Nephron (organoid): ENCODE data around the gene HSPG2.

Experiments used
- H3K27ac Mint-ChIP-seq, 3 experiments: 2 replicates each; pipeline ENCODE4 v1.8.0; 2020; ENCODE audit warnings: mixed read lengths in 3 of 3, mild to moderate bottlenecking in 2 of 3, moderate library complexity in 1 of 3
- H3K27me3 Mint-ChIP-seq: 2 replicates; pipeline ENCODE4 v1.8.0; 2021; ENCODE audit warnings: low read depth, mild to moderate bottlenecking, moderate library complexity, mixed read lengths
- H3K36me3 Mint-ChIP-seq: 2 replicates; pipeline ENCODE4 v1.8.0; 2020; ENCODE audit warnings: low read depth, mixed read lengths
- H3K4me1 Mint-ChIP-seq: 2 replicates; pipeline ENCODE4 v1.8.0; 2020; ENCODE audit warnings: mixed read lengths
- H3K4me3 Mint-ChIP-seq, 3 experiments: 2 replicates each; pipeline ENCODE4 v1.8.0; 2020; ENCODE audit warnings: mild to moderate bottlenecking in 3 of 3, mixed read lengths in 3 of 3, moderate library complexity in 2 of 3
- H3K9me3 Mint-ChIP-seq: 2 replicates; pipeline ENCODE4 v1.8.0; 2020; ENCODE audit warnings: mixed read lengths
- TF ChIP-seq, protein P1 (sequence below), 3 experiments: fragments of 200-600 bp; sonication (generic); IDR thresholded peaks; one replicate each; pipeline ENCODE4 v1.5.0; 2021; ENCODE audit warnings: antibody characterized with exemption in 3 of 3; ENCODE audit not compliant: unreplicated experiment in 3 of 3

Gene HSPG2

DNA sequence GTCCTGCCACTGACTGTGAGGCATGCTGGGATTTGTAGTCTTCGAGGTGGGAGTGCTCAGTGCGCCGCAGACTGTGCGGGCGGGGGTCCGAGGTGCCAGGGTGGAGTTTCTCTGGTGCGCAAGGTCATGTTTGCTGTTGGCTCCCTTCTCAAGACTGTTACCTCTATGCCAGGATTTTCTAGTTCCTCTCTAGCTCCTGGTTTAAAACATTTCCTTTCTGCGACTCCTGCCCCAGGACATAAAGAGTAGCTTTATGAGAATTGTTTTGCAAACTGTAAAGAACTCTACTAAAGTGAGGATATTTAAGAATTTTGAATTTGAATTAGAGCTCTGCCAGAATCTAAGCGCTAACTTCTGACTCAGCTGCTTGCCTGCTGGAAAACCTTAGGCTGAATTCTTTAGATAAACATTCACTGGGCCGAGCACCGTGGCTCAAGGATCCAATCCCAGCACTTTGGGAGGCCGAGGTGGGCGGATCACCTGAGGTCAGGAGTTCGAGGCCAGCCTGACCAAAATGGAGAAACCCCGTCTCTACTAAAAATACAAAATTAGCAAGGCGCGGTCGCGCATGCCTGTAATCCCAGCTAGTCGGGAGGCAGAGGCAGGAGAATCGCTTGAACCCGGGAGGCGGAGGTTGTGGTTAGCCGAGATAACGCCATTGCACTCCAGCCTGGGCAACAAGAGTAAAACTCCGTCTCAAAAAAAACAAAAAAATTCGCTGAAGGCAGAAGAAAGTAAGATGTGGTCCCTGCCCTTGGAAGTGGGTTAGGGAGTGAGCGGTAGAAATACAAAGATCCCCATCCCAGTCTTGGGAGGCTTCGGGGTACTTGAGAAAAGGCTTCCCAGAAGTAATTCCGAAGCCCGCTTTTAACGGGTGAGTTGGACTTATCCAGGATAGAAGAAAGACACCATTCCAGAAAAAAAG, 153.2 kb downstream of the HSPG2 start:
- TF ChIP-seq, protein P1, sequence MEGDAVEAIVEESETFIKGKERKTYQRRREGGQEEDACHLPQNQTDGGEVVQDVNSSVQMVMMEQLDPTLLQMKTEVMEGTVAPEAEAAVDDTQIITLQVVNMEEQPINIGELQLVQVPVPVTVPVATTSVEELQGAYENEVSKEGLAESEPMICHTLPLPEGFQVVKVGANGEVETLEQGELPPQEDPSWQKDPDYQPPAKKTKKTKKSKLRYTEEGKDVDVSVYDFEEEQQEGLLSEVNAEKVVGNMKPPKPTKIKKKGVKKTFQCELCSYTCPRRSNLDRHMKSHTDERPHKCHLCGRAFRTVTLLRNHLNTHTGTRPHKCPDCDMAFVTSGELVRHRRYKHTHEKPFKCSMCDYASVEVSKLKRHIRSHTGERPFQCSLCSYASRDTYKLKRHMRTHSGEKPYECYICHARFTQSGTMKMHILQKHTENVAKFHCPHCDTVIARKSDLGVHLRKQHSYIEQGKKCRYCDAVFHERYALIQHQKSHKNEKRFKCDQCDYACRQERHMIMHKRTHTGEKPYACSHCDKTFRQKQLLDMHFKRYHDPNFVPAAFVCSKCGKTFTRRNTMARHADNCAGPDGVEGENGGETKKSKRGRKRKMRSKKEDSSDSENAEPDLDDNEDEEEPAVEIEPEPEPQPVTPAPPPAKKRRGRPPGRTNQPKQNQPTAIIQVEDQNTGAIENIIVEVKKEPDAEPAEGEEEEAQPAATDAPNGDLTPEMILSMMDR (IDR thresholded peaks at IDR 0.05; ENCODE audit: unreplicated experiment in 3 of 3), result no peak
- peak overlapping the region; percentile 89 to 99 (median 96) for H3K4me3 Mint-ChIP-seq
- H3K4me1 Mint-ChIP-seq, result peaks cover 16% of the 10 kb centered on the region
- no peaks in the 10 kb centered on the region for H3K9me3 Mint-ChIP-seq
- H3K36me3 Mint-ChIP-seq, result peaks cover 7% of the 10 kb centered on the region
- peak overlapping the region; percentile 100 for H3K27ac Mint-ChIP-seq
- peaks cover 5% of the 10 kb centered on the region for H3K27me3 Mint-ChIP-seq

DNA sequence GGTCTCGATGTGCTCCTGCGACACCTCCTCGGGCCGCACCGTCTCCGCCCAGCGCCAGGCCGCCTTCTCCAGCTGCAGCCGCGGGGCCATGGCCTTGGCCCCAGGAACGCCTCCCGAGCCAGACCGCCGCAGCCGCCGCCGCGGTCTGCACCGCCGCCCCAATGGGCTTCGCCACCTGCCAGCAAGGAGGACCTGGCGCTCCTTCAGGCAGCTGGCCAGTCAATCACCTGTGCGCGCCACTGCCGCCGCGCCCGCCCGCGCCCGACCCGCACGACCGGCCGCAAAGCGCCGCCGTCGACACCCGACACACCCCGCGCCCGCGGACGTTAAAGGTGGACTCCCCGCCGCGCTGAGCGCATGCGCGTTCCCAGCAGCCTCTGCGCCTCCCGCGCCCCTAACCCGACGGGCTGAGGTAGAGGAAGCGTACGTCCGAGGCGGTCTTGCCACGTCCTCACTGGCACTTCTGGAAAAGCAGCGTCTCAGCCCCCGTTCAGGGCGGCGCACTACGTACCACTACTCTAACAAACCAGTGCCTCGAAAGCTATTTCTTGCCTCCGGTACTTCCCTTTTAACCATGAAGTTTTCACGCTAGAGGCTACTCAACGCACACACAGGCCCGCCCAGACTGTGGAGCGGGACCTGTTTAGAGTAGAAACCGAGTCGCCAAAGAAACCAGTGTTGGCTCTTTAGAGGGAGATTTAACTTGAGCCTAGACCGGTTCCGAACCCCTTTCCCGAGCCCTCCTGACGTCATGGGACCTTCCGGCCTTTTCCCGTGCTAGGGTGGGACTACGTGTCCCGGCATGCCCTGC, 154.0 kb downstream of the HSPG2 start, which contains the start of gene USP48:
Gene USP48 (minus strand): TSS at position 282 of the 811 bp plus-strand sequence. CDS start 192 bp downstream, at position 90.
- Mint-ChIP-seq H3K27ac (peak within 1 kb of the TSS; percentile 100), H3K9me3 (peaks cover 3% of the 10 kb centered on the region), H3K27me3 (no peaks in the 10 kb centered on the region), H3K36me3 (peaks cover 7% of the 10 kb centered on the region), H3K4me1 (peaks cover 16% of the 10 kb centered on the region), H3K4me3 (peak within 1 kb of the TSS; percentile 89 to 99 (median 96))
- TF ChIP-seq, protein P1 (IDR thresholded peaks at IDR 0.05; ENCODE audit: unreplicated experiment in 3 of 3), result no peak

DNA sequence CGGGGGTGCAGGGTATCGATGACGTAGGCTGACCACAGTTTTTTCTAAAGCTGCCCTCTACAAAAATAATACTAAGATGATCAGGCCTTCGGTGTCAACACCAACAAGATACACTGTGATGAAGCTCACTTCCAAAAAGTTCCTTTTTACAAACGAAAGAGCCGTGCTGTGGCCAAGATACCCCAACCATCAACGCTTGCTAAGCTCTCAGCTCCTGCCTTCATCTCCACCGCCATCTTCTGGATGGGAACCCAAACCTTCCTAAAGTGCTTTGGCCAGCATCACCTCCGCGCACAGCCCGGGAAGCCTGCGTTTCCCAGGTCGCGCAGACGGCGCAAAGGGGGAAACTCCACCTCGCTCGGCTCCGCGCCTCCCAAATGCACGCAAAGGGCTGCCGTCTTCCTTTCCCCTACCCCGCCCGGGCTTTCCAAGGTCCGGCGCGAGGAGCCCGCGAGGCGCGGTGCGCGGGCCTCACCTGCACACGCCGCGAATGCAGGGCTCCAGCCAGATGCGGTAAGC, 154.7 kb downstream of the HSPG2 start:
- Mint-ChIP-seq H3K27me3 (no peaks in the 10 kb centered on the region), H3K27ac (peak overlapping the region; percentile 95 to 100 (median 100)), H3K4me1 (peaks cover 16% of the 10 kb centered on the region), H3K36me3 (peaks cover 8% of the 10 kb centered on the region), H3K4me3 (peak overlapping the region; percentile 89 to 99 (median 96)), H3K9me3 (peaks cover 6% of the 10 kb centered on the region)
- TF ChIP-seq, protein P1 (IDR thresholded peaks at IDR 0.05; ENCODE audit: unreplicated experiment in 3 of 3), result no peak

DNA sequence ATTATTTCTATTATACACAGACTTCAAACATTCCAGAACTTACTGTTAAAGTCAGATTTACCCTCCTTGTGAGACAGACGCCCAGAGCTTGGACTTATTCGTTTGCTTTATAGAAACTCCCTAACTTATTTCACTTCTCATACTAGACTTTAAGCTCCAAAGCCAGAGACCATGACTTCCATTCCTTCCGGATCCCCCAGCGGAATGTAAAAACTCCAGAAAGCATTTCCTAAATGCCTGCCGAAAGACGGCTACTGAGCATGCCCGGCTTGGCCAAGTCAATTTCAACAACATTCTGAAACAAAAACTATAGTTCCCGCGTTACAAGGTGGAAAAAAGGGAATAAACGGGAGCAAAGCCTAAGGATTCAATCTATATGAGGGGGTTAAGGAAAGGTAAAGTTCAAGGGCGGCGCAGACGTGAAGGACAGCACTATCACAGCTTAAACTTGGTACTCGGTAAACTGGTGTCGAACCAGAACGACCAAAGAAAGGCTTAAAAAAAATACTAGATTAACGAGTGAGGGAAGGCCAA, 155.2 kb downstream of the HSPG2 start:
- H3K4me3 Mint-ChIP-seq, result peak overlapping the region; percentile 89 to 99 (median 96)
- H3K27ac Mint-ChIP-seq, result peak overlapping the region; percentile 95 to 100 (median 100)
- peaks cover 8% of the 10 kb centered on the region for H3K9me3 Mint-ChIP-seq
- TF ChIP-seq, protein P1 (IDR thresholded peaks at IDR 0.05; ENCODE audit: unreplicated experiment in 3 of 3), result no peak
- H3K4me1 Mint-ChIP-seq, result peaks cover 16% of the 10 kb centered on the region
- peaks cover 11% of the 10 kb centered on the region for H3K36me3 Mint-ChIP-seq
- no peaks in the 10 kb centered on the region for H3K27me3 Mint-ChIP-seq

DNA sequence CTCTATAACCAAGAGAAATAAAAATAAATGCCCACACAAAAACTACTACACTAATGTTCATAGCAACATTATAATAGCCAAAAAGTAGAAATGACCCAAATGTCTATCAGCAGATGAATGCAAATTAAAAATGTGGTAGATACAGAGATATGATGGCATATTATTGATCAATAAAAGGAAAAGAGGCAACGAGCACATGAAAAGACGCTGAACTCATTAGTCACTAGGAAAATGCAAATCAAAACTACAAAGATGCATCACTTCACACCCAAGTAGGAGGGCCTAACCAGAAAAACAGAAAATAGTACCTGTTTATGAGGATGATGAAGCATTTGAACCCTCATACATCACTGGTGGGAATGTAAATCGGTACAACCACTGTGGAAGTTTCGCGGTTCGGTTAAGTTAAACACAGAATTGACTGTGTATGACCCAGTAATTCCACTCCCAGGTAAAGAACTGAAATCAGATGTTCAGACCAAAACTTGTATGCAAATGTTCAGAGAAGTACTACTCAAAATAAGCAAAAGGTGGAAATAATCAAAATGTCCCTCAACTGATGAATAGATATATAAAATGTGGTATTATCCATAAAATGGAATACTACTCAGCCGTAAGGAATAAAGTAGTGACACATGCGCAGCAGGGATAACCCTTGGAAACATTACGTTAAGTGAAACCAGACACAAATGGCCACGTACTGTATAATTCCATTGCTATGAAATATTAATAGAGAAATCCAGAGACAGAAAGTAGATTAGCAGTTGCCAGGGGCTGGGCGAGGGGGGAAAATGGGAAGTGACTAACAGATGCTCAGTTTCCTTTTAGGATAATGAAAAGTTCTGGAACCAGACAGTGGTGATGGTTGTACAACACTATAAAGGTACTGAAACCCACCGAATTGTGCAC, 157.2 kb downstream of the HSPG2 start:
- Mint-ChIP-seq H3K27ac (peak overlapping the region; percentile 70 to 72 (median 72)), H3K27me3 (no peaks in the 10 kb centered on the region), H3K9me3 (peaks cover 8% of the 10 kb centered on the region)

More for the DNA sequence above, 157.2 kb downstream of the HSPG2 start:
- Mint-ChIP-seq H3K4me3 (peak overlapping the region; percentile 74 to 86 (median 82)), H3K36me3 (peaks cover 21% of the 10 kb centered on the region), H3K4me1 (peaks cover 16% of the 10 kb centered on the region)
- TF ChIP-seq, protein P1 (IDR thresholded peaks at IDR 0.05; ENCODE audit: unreplicated experiment in 3 of 3), result no peak
